Skeletal muscle tissue (tissue), 4 donors: ENCODE results near the gene GNAO1. TPM values are rescaled to one million over a fixed set of nuclear protein-coding genes. Genes with fewer than 3 reads are reported as not detected.

Experiments used
- H3K27ac ChIP-seq: one replicate; pipeline ENCODE4 v1.7.0; 2013; ENCODE audit warnings: mild to moderate bottlenecking, low read depth, low read length, inconsistent platforms
- H3K27me3 ChIP-seq, 3 donors: one replicate each; pipeline ENCODE4 v1.7.0; 2013; ENCODE audit warnings: low read length in 3 of 3; ENCODE audit not compliant: control insufficient read depth in 3 of 3, insufficient read depth in 3 of 3
- H3K36me3 ChIP-seq, 3 donors: one replicate each; pipeline ENCODE4 v1.7.0; 2013; ENCODE audit warnings: low read length in 3 of 3; ENCODE audit not compliant: control insufficient read depth in 3 of 3, insufficient read depth in 3 of 3
- H3K4me1 ChIP-seq, 3 donors: one replicate each; pipeline ENCODE4 v1.7.0; 2013; ENCODE audit warnings: low read length in 3 of 3, mild to moderate bottlenecking in 3 of 3; ENCODE audit not compliant: control insufficient read depth in 3 of 3, insufficient read depth in 3 of 3
- H3K4me3 ChIP-seq, 3 donors: one replicate each; pipeline ENCODE4 v1.7.0; 2013; ENCODE audit warnings: low read length in 3 of 3
- H3K9ac ChIP-seq, 3 donors: one replicate each; pipeline ENCODE4 v1.7.0; 2013; ENCODE audit warnings: low read length in 3 of 3, mild to moderate bottlenecking in 3 of 3, moderate library complexity in 2 of 3, low read depth in 1 of 3
- H3K9me3 ChIP-seq, 3 donors: one replicate each; pipeline ENCODE4 v1.7.0; 2013; ENCODE audit warnings: low read length in 3 of 3; ENCODE audit not compliant: control insufficient read depth in 3 of 3
- total RNA-seq: library from RNA; depleted of rRNA; stranded (reverse); fragments of >200 nt; gene quantifications from one replicate; pipeline ENCODE4 v1.2.3, GENCODE V29; 2014
- donor health status: Osteomylitis.

The GNAO1 gene
- total RNA-seq, 1 donor from 2014 or later = under 0.01 TPM

DNA sequence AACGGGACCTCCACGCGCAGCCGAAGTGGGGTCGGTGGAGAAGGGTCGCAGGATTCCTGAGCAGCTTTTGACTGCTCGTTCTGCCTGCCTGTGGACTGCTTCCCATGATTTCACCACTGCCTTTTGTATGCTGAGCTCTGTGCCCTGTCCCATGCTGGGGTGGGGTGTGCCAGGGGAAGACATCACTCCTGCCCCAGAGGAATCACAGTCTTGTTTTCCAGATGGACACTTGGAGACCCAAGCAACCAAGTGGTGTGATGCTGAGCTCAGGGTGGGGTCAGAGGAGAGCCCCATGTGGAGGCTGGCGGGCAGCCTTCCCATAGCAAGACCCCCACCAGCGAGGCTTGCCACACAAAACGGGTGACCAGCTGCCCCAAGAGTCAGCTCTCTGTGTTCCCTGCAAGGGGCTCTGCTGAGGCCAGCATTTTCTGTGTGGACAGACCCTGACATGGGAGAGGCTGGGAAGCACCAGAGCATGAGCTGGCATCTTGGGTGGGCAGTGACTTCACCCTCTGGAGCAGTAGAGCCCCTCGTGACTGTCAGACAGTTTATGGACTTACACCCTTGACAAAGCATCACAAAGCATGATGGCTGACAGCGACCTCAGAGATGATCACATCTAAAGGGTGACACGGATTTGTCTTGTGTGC lies 111.9 kb downstream of the GNAO1 start:
- Histone ChIP-seq H3K27ac (no peak overlapping the region), H3K4me3 (no peak overlapping the region), H3K9ac (no peak overlapping the region), H3K27me3 (peaks cover 0 to 3% (median 2%) of the 10 kb centered on the region in 3 donors), H3K36me3 (no peaks in the 10 kb centered on the region), H3K4me1 (peaks cover 0 to 2% (median 0%) of the 10 kb centered on the region in 3 donors), H3K9me3 (no peaks in the 10 kb centered on the region)

DNA sequence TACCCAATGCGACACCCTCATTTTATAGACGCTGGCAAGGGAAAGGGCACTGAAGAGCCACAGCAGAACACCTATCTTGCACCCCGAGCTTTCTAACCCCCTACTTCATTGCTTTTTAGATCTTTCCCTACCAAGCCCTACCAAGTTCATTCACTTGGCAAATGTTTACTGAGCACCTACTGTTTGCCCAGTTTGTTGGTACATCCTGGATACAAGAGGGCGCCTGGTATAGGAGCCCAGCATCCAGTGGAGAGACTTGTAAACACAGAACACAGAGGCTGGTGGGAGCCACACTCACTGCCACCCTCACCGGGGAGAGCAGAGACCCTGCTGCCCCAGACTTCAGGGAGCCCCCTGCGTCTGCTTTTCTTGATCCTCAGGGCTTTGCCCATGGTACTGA lies 112.6 kb downstream of the GNAO1 start:
- no peak overlapping the region for H3K27ac ChIP-seq
- H3K9ac ChIP-seq = no peak overlapping the region
- no peaks in the 10 kb centered on the region for H3K36me3 ChIP-seq
- no peak overlapping the region for H3K4me3 ChIP-seq
- H3K4me1 ChIP-seq = peaks cover 0 to 2% (median 0%) of the 10 kb centered on the region in 3 donors
- no peaks in the 10 kb centered on the region for H3K9me3 ChIP-seq
- peaks cover 0 to 6% (median 2%) of the 10 kb centered on the region in 3 donors for H3K27me3 ChIP-seq

DNA sequence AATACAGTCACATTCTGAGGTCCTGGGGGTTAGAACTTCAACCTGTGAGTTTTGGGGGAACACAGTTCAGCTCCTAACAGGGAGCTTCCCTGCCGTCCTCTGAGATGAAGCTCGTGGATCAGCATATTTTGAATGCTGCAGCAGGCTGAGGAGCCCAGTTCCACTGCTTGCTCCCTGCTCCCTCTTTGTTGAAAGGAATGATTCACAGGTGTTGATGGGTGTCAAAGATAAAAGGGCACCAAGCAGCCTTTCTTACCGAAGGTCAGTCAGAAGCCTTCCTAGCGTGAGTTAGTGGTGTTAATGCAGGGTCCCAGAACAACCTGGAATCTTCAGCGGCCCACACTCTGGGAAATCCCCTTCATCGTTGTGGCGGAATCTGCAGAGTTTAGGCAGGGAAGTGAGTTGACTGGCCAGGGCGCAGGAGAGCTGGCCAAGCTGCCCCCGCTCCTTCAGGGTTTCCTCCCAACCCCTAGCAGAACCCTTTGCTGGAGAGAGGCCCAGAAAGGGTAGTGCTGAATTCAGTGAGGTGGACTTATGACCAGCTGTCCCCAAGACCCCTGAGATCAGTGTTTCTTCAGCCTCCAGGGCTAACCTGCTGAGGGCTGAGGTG lies 114.8 kb downstream of the GNAO1 start:
- no peaks in the 10 kb centered on the region for H3K9me3 ChIP-seq
- no peak overlapping the region for H3K27ac ChIP-seq
- H3K4me3 ChIP-seq = no peak overlapping the region
- H3K9ac ChIP-seq = no peak overlapping the region
- H3K36me3 ChIP-seq = no peaks in the 10 kb centered on the region
- no peaks in the 10 kb centered on the region for H3K4me1 ChIP-seq
- peaks cover 0 to 6% (median 2%) of the 10 kb centered on the region in 3 donors for H3K27me3 ChIP-seq

DNA sequence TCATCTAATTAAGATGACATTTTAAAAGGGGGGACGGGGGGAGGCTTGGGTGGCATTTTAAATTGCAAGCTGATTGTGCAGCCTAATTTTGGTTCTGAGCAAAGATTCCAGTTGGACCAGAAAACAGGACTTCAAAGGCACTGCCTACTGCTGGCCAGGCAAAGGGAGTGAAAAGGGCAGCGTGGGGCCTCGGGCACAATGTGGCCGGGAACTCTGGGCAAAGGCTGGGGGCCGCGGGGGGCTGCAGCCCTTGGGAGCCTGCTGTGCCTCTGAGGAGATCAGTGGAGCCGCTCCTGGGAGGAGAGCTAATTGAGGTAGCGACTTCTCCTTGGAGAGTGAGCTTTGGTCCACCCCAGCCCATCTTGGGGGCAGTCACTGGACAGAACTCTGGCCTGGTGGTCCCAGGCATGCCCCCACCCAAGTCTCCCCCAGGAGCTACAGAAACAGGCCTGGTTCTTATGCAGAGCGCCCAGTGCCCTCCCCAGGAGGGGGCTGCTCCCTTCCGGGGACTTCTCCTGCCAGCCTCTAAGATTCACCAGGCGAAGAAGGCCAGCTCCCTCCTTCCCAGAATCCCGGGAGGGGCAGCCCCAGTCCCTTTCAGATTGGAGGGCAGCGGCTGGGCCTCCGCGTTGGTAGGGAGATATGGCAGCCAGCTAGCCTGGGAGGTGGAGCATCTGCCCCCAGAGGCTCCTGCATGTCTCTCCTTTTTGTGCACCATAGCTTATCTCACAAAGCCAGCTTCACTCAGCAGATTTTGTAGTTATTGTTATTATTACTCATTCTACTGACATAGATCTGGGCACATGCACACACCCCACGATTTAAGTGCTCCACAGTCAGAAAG lies 115.6 kb downstream of the GNAO1 start:
- H3K4me1 ChIP-seq = no peaks in the 10 kb centered on the region
- no peak overlapping the region for H3K27ac ChIP-seq
- H3K4me3 ChIP-seq = no peak overlapping the region
- no peaks in the 10 kb centered on the region for H3K36me3 ChIP-seq
- peaks cover 0 to 6% (median 2%) of the 10 kb centered on the region in 3 donors for H3K27me3 ChIP-seq
- no peak overlapping the region for H3K9ac ChIP-seq
- no peaks in the 10 kb centered on the region for H3K9me3 ChIP-seq

DNA sequence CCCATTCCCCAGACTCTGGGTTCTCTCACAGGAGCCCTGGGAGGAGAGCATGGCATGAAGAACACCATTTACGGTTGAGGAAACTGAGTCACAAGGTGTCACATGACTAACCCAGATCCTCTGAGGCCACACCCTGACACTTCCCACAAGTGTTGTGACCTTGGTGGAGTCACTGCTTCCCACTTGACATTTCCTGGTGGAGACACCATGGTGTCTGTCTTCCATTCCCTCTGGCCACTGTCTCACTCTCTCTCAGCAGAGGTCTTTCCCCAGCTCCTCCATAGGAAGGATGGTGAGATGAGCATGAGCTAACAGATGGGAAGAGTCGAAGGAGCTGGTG lies 116.2 kb downstream of the GNAO1 start:
- no peaks in the 10 kb centered on the region for H3K4me1 ChIP-seq
- no peak overlapping the region for H3K27ac ChIP-seq
- H3K36me3 ChIP-seq = no peaks in the 10 kb centered on the region
- H3K4me3 ChIP-seq = no peak overlapping the region
- peaks cover 0 to 6% (median 2%) of the 10 kb centered on the region in 3 donors for H3K27me3 ChIP-seq
- H3K9me3 ChIP-seq = no peaks in the 10 kb centered on the region
- H3K9ac ChIP-seq = no peak overlapping the region

DNA sequence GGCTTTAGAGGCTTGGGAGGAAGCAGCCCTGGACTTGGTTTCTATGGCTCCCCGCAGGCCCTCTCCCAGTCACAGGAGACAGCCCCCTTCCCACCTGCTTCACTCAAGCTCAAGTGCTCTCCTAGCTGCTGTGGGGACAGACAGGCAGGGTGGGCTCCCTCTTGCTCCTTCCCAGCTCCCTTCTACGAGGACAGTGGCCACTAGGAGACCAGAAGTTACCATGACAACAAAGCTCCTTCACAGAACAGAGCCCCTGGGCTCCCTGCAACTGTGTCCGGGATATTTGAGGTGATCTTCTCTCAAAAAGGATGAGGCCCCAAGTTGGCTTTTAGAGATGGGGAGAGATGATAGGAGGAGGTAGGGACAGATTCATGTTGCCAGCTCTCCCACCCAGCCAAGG lies 117.7 kb downstream of the GNAO1 start:
- Histone ChIP-seq H3K9ac (no peak overlapping the region), H3K9me3 (no peaks in the 10 kb centered on the region), H3K36me3 (no peaks in the 10 kb centered on the region), H3K27me3 (peaks cover 0 to 6% (median 2%) of the 10 kb centered on the region in 3 donors), H3K27ac (no peak overlapping the region), H3K4me1 (no peaks in the 10 kb centered on the region), H3K4me3 (no peak overlapping the region)

DNA sequence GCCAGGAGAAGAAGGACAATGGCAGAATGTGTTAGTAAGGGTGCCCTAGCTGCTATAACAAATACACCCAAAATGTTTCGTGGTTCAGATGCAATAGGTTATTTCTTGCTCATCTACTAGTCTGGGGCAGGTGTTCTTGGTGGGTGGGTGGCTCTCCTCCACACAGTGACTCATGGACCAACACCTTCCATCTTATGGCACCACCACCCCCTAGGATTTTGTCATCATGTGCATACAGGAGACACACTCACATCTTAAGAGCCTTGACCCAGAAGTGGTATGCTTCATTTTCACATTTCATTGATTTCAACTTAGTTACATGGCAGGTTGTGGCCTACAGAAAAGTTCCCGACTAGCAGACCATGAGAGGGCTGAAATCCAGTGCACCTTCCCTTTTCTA lies 119.4 kb downstream of the GNAO1 start:
- no peaks in the 10 kb centered on the region for H3K9me3 ChIP-seq
- peaks cover 0 to 6% (median 0%) of the 10 kb centered on the region in 3 donors for H3K27me3 ChIP-seq
- H3K27ac ChIP-seq = no peak overlapping the region
- H3K9ac ChIP-seq = no peak overlapping the region
- H3K36me3 ChIP-seq = no peaks in the 10 kb centered on the region
- H3K4me3 ChIP-seq = no peak overlapping the region
- H3K4me1 ChIP-seq = no peaks in the 10 kb centered on the region

DNA sequence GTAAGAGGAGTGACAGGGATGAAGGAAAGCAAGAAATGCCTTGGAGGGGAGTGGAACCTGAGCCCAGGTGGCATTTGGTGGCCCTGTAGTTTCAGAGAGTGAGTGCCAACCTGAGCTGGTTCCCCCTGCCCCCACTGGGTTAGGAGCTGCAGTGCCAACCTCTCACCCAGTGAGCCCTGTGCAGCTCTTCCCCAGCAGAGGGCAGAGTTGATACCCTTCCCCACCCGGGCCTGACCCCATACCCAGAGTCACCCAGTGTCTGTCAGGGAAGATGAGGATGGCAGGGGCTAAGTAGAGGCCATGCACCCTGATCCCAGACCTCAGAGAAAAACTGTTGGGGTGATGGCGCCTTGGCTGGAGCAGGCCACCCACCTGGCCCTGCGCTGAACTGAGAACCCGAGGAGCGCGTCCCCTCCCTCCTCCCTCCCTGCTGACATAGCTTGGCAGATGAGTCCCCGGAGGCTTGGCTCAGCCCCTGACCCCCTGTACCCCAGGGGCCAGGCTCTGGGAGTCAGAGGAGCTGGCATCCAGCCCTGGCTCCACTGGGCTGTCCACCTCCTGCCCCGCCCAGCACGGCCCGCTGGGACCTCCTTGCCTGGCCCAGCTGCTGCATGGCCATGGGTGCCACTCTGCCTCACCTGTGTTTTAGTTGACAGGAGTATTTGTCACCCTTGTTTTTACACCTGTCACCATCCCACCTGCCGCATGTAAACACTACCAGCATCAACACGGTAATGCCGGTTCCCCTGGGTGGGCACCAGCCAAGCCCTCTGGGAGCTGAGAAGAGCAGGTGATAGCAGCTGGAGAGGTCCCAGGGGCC lies 120.1 kb downstream of the GNAO1 start:
- Histone ChIP-seq H3K4me1 (no peaks in the 10 kb centered on the region), H3K27me3 (peaks cover 0 to 6% (median 0%) of the 10 kb centered on the region in 3 donors), H3K9ac (no peak overlapping the region), H3K36me3 (no peaks in the 10 kb centered on the region), H3K4me3 (no peak overlapping the region), H3K9me3 (no peaks in the 10 kb centered on the region), H3K27ac (no peak overlapping the region)

DNA sequence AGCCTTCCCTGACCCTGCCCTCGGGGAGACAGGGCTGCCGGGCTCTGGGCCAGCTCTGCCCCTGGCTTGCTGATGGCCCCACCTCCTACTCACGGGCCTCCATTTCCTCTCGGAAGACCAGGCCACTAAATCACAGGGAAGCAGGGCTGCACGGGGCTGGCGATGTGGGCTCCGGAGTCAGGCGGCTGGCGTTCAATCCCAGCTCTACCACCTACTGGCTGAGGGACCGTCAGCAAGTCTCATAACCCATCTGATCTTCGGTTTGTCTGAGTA lies 120.7 kb downstream of the GNAO1 start:
- H3K36me3 ChIP-seq = no peaks in the 10 kb centered on the region
- H3K4me1 ChIP-seq = no peaks in the 10 kb centered on the region
- H3K9ac ChIP-seq = no peak overlapping the region
- peaks cover 0 to 6% (median 0%) of the 10 kb centered on the region in 3 donors for H3K27me3 ChIP-seq
- no peaks in the 10 kb centered on the region for H3K9me3 ChIP-seq
- H3K4me3 ChIP-seq = no peak overlapping the region
- H3K27ac ChIP-seq = no peak overlapping the region
